Neutrophil (primary cell): ENCODE measurements around the gene PHYH.
"Not testable (repeated sequence)": the region's sequence is repeated elsewhere in the genome, so short reads cannot be mapped to it uniquely, and the experiment has no call there.

Experiments used
- H3K27ac ChIP-seq: fragments of 200-600 bp; sonication (generic); 2 replicates; pipeline ENCODE4 v1.5.1; 2016; ENCODE audit warnings: mild to moderate bottlenecking, moderate library complexity
- H3K27me3 ChIP-seq: fragments of 200-600 bp; sonication (generic); 2 replicates; pipeline ENCODE4 v1.6.0; 2016; ENCODE audit warnings: mild to moderate bottlenecking
- H3K36me3 ChIP-seq: fragments of 200-600 bp; sonication (generic); 2 replicates; pipeline ENCODE4 v1.5.1; 2017
- H3K4me1 ChIP-seq, 2 experiments: fragments of 200-600 bp in 1 of 2; sonication (generic) in 1 of 2; 1 replicate in 1 of 2; 2 replicates in 1 of 2; pipeline versions ENCODE4 v1.5.1 to v1.6.1; 2013 to 2016; ENCODE audit warnings: low read depth in 1 of 2, low read length in 1 of 2, mild to moderate bottlenecking in 1 of 2, moderate library complexity in 1 of 2; ENCODE audit not compliant: control insufficient read depth in 1 of 2, insufficient read depth in 1 of 2
- H3K4me3 ChIP-seq, 2 experiments: fragments of 200-600 bp in 1 of 2; sonication (generic) in 1 of 2; 1 replicate in 1 of 2; 2 replicates in 1 of 2; pipeline ENCODE4 v1.5.1; 2013 to 2016; ENCODE audit warnings: low read depth in 1 of 2, low read length in 1 of 2, mild to moderate bottlenecking in 1 of 2, moderate library complexity in 1 of 2
- H3K9me3 ChIP-seq: fragments of 200-600 bp; sonication (generic); 2 replicates; pipeline ENCODE4 v1.5.1; 2016
- CTCF ChIP-seq: fragments of 200-600 bp; sonication (generic); IDR thresholded peaks from 2 replicates; pipeline ENCODE4 v1.5.1; 2016; ENCODE audit warnings: antibody characterized with exemption

PHYH gene

GRCh38 chr10:13276749-13277365 lies 23.0 kb downstream of the PHYH start:
- Histone ChIP-seq H3K4me3 (no peak overlapping the region), H3K36me3 (no peaks in the 10 kb centered on the region), H3K27ac (no peak overlapping the region), H3K27me3 (no peaks in the 10 kb centered on the region), H3K4me1 (no peaks in the 10 kb centered on the region), H3K9me3 (no peaks in the 10 kb centered on the region)
- no peak for TF ChIP-seq CTCF

DNA sequence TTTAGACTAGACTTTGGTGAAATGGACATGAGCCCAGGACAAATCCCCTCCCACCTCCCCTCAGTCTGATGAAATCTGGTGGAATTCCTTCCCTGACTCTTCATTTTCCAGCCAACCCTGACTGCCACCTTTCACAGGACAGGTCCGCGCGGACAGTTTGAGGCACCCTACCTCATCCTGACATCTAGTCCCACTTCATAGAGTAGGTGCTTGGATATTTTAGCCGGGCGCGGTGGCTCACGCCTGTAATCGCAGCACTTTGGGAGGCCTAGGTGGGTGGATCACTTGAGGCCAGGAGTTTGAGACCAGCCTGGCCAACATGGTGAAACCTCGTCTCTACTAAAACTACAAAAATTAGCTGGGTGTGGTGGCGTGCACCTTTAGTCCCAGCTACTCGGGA lies 23.7 kb downstream of the PHYH start:
- not testable (repeated sequence) for H3K4me1 ChIP-seq, H3K27ac ChIP-seq, H3K27me3 ChIP-seq, H3K9me3 ChIP-seq, H3K36me3 ChIP-seq, H3K4me3 ChIP-seq

DNA sequence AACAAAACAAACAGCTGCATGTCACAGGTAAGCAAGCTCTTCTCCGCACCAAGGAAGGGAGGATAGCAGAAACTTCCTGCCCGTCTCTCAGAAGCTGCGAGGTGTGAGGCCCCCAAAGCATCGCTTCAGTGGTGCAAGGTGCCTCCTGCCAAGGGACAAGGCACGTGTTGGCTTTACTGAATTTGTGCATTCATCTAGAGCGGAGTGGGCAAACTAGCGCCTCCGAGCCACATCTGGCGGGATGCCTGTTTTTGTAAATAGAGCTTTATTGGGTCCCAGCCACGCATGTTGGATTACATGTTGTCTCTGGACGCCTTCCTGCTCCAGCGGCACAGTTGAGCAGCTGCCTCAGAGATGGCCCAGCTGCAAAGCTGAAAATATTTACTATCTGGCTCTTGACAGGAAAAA lies 27.7 kb downstream of the PHYH start:
- no peak for TF ChIP-seq CTCF
- no peak overlapping the region for H3K4me3 ChIP-seq
- no peaks in the 10 kb centered on the region for H3K36me3 ChIP-seq
- no peaks in the 10 kb centered on the region for H3K4me1 ChIP-seq
- no peaks in the 10 kb centered on the region for H3K27me3 ChIP-seq
- no peak overlapping the region for H3K27ac ChIP-seq
- H3K9me3 ChIP-seq = no peaks in the 10 kb centered on the region

GRCh38 chr10:13271552-13272163 lies 28.2 kb downstream of the PHYH start:
- Histone ChIP-seq H3K27me3 (no peaks in the 10 kb centered on the region), H3K9me3 (no peaks in the 10 kb centered on the region), H3K4me3 (no peak overlapping the region), H3K36me3 (no peaks in the 10 kb centered on the region), H3K4me1 (no peaks in the 10 kb centered on the region), H3K27ac (no peak overlapping the region)
- TF ChIP-seq CTCF = no peak

- no peaks in the 10 kb centered on the region for H3K27me3 ChIP-seq
- H3K4me1 ChIP-seq = no peaks in the 10 kb centered on the region
- H3K4me3 ChIP-seq = no peak overlapping the region
- no peaks in the 10 kb centered on the region for H3K9me3 ChIP-seq
- H3K36me3 ChIP-seq = no peaks in the 10 kb centered on the region
- H3K27ac ChIP-seq = no peak overlapping the region
- no peak for TF ChIP-seq CTCF
These were observed 28.9 kb downstream of the PHYH start for GRCh38 chr10:13270877-13271551.

DNA sequence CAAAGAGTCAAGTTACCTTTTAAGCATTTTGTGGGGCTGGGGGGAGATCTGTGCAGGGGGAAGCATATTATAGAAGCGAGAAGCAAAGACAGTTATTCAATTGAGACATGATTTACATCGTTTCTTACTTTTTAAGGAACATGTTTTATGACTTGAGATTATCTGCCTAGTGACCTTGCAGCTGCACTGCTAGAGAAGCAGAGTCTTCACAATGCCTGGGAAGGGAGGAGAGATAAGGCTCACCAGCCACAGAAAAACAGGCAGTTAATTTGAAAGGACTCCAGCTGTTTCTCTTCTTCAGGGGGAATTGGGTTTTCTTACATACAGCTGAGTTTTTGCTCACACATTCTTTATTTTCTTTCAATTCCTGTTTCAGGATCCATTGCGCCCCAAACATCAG lies 31.0 kb downstream of the PHYH start:
- Histone ChIP-seq H3K9me3 (no peaks in the 10 kb centered on the region), H3K27me3 (no peaks in the 10 kb centered on the region), H3K27ac (no peak overlapping the region), H3K4me1 (no peaks in the 10 kb centered on the region), H3K4me3 (no peak overlapping the region), H3K36me3 (no peaks in the 10 kb centered on the region)
- TF ChIP-seq CTCF = no peak
